Measurements from ENCODE around the gene FAM111B. TPM values are rescaled to one million over a fixed set of nuclear protein-coding genes. Genes with fewer than 3 reads are reported as not detected.

Gene FAM111B
- total RNA-seq, 4 donors from 2014 or later, result 0.19 to 2.2 (median 0.72) TPM

GRCh38 chr11:59154610-59155009 is 47.6 kb downstream of the FAM111B start:
- H3K4me3 ChIP-seq (ENCODE audit: low read depth, poor library complexity, severe bottlenecking), result no peak overlapping the region
- TF ChIP-seq CTCF (IDR thresholded peaks at IDR 0.05) (no peak), POLR2A (IDR thresholded peaks at IDR 0.05) (no peak)
- intact Hi-C loops (cut with DNase I; ENCODE audit: low total_unique reads), result no loop called here
- DNase-seq (ENCODE audit: low spot score in 2 of 2), result no peak
- 67 to 69% methylated on average over 5 of the region's 5 CpGs for WGBS, 2 donors

GRCh38 chr11:59157433-59157832 is 50.4 kb downstream of the FAM111B start:
- intact Hi-C loops (cut with DNase I; ENCODE audit: low total_unique reads), result no loop called here

GRCh38 chr11:59158206-59159068 is 51.4 kb downstream of the FAM111B start:
- TF ChIP-seq CTCF (IDR thresholded peaks at IDR 0.05), result peak in 1 of 3 donors; percentile 67
- TF ChIP-seq POLR2A (IDR thresholded peaks at IDR 0.05), result no peak
- no peak overlapping the region for H3K4me3 ChIP-seq (ENCODE audit: low read depth, poor library complexity, severe bottlenecking)
- DNase-seq (ENCODE audit: low spot score in 2 of 2), result peak in 1 of 2 donors; percentile 62
- 32 to 38% methylated on average over 8 of the region's 8 CpGs for WGBS, 2 donors
- intact Hi-C loops (cut with DNase I; ENCODE audit: low total_unique reads), result no loop called here

More at GRCh38 chr11:59157433-59157832, 50.4 kb downstream of the FAM111B start:
- no peak for DNase-seq (ENCODE audit: low spot score in 2 of 2)
- TF ChIP-seq CTCF (IDR thresholded peaks at IDR 0.05), result no peak
- TF ChIP-seq POLR2A (IDR thresholded peaks at IDR 0.05), result no peak
- 55 to 60% methylated on average over 3 of the region's 3 CpGs for WGBS, 2 donors
- H3K4me3 ChIP-seq (ENCODE audit: low read depth, poor library complexity, severe bottlenecking), result no peak overlapping the region

- H3K4me3 ChIP-seq (ENCODE audit: low read depth, poor library complexity, severe bottlenecking), result no peak overlapping the region
- intact Hi-C loops (cut with DNase I; ENCODE audit: low total_unique reads), result no loop called here
- WGBS, 2 donors, result 79 to 81% methylated on average over 3 of the region's 3 CpGs
- DNase-seq (ENCODE audit: low spot score in 2 of 2), result no peak
- TF ChIP-seq CTCF (IDR thresholded peaks at IDR 0.05) (no peak), POLR2A (IDR thresholded peaks at IDR 0.05) (no peak)
These were observed 57.0 kb downstream of the FAM111B start for GRCh38 chr11:59164028-59164427.

- peak; percentile 91 to 98 for DNase-seq (ENCODE audit: low spot score in 2 of 2)
- H3K4me3 ChIP-seq (ENCODE audit: low read depth, poor library complexity, severe bottlenecking), result peak within 1 kb of the TSS; percentile 28
- TF ChIP-seq CTCF (IDR thresholded peaks at IDR 0.05) (peak in 1 of 3 donors; percentile 67), POLR2A (IDR thresholded peaks at IDR 0.05) (no peak)
- intact Hi-C loops (cut with DNase I; ENCODE audit: low total_unique reads), result loop anchor here (2.0 kb wide), 1 partner anchor 35 kb away; no protein-coding TSS in a partner anchor
- WGBS, 2 donors, result 0% methylated on average over 43 to 54 of the region's 64 CpGs
These were observed 64.7 kb downstream of the FAM111B start, which contains the start of gene DTX4 for GRCh38 chr11:59171508-59172322. DTX4 (plus strand) TSS chr11:59172132; CDS start chr11:59172596, 464 bp downstream.

Measured in lower leg skin (tissue), 4 donors.